PC-3 (cell line): ENCODE results near the gene APOBEC2. TPM values are rescaled to one million over a fixed set of nuclear protein-coding genes. Genes with fewer than 3 reads are reported as not detected.
"Not testable (repeated sequence)": the region's sequence is repeated elsewhere in the genome, so short reads cannot be mapped to it uniquely, and the experiment has no call there.

Experiments used
- ATAC-seq: fragments of 200-7000 bp; cut with Tn5 transposase; 2 replicates; pipeline ENCODE4 v1.9.1; 2020; ENCODE audit warnings: mild to moderate bottlenecking, moderate library complexity
- Bru-seq: library from RNA; stranded (reverse); fragments of 400-500 nt; gene quantifications from one replicate; lab custom pipeline; 2021; lab: Mats Ljungman, UMichigan
- BruChase-seq, 2 experiments: library from RNA; stranded (reverse); fragments of 400-500 nt; gene quantifications; one replicate each; lab custom pipeline; 2021; lab: Mats Ljungman, UMichigan
- BruUV-seq: library from RNA; stranded (reverse); fragments of 400-500 nt; replicated peaks from 2 replicates; lab custom pipeline; 2021; lab: Mats Ljungman, UMichigan
- CTCF ChIA-PET: fragments of 300-600 bp; sonication (Branson Sonifier 250); formaldehyde crosslinking; loops from one replicate; lab custom pipeline; 2022; ENCODE audit warnings: antibody characterized with exemption; lab: Charles Lee
- POLR2A ChIA-PET: fragments of 300-600 bp; sonication (Branson Sonifier 250); formaldehyde crosslinking; loops from one replicate; lab custom pipeline; 2022; ENCODE audit warnings: antibody characterized with exemption; ENCODE audit not compliant: unreplicated experiment; lab: Charles Lee
- DNase-seq: peaks from one replicate; pipeline ENCODE4 v3.0.0-alpha.2; 2015
- H2AFZ ChIP-seq: fragments of 300-600 bp; sonication (generic); 2 replicates; pipeline ENCODE4 v1.6.0; 2016; ENCODE audit warnings: antibody characterized with exemption, low read length
- H3F3A ChIP-seq: fragments of 300-600 bp; sonication (generic); one replicate; pipeline ENCODE4 v1.6.0; 2017; ENCODE audit warnings: antibody characterized with exemption, low read length, control low read depth, mild to moderate bottlenecking; ENCODE audit not compliant: unreplicated experiment
- H3K27ac ChIP-seq: fragments of 300-600 bp; sonication (generic); 2 replicates; pipeline ENCODE4 v1.5.1; 2016; ENCODE audit warnings: mild to moderate bottlenecking, low read length
- H3K27me3 ChIP-seq: fragments of 300-600 bp; sonication (generic); 2 replicates; pipeline ENCODE4 v1.6.1; 2016; ENCODE audit warnings: low read length, mixed read lengths
- H3K36me3 ChIP-seq: fragments of 300-600 bp; sonication (generic); 2 replicates; pipeline ENCODE4 v1.6.1; 2016; ENCODE audit warnings: low read depth, mixed run types, low read length, mixed read lengths
- H3K4me1 ChIP-seq: fragments of 300-600 bp; sonication (generic); 2 replicates; pipeline ENCODE4 v1.5.1; 2016; ENCODE audit warnings: low read length; ENCODE audit not compliant: insufficient read depth
- H3K4me2 ChIP-seq: fragments of 300-600 bp; sonication (generic); 2 replicates; pipeline ENCODE4 v1.6.0; 2016; ENCODE audit warnings: low read length
- H3K4me3 ChIP-seq: fragments of 300-600 bp; sonication (generic); 2 replicates; pipeline ENCODE4 v1.5.1; 2016; ENCODE audit warnings: mild to moderate bottlenecking, low read length, mixed read lengths
- H3K79me2 ChIP-seq: fragments of 300-600 bp; sonication (generic); 2 replicates; pipeline ENCODE4 v1.6.1; 2017; ENCODE audit warnings: low read length, mixed read lengths
- H3K9ac ChIP-seq: fragments of 300-600 bp; sonication (generic); 2 replicates; pipeline ENCODE4 v1.6.0; 2016; ENCODE audit warnings: mild to moderate bottlenecking, low read length
- H3K9me2 ChIP-seq: fragments of 300-600 bp; sonication (generic); replicated peaks from 2 replicates; pipeline ENCODE4 v1.6.1; 2016; ENCODE audit warnings: mixed run types, low read length, mixed read lengths
- H3K9me3 ChIP-seq: fragments of 300-600 bp; sonication (generic); 2 replicates; pipeline ENCODE4 v1.6.1; 2016; ENCODE audit warnings: low read length, mixed read lengths
- H4K20me1 ChIP-seq: fragments of 300-600 bp; sonication (generic); 2 replicates; pipeline ENCODE4 v1.6.1; 2016; ENCODE audit warnings: low read length, mixed read lengths
- EZH2 ChIP-seq: fragments of 300-600 bp; sonication (generic); IDR thresholded peaks from one replicate; pipeline ENCODE4 v1.6.1; 2017; ENCODE audit warnings: antibody characterized with exemption, mild to moderate bottlenecking, low read length; ENCODE audit not compliant: unreplicated experiment
- EZH2phosphoT487 ChIP-seq: fragments of 300-600 bp; sonication (generic); IDR thresholded peaks from 2 replicates; pipeline ENCODE4 v1.6.1; 2018; ENCODE audit warnings: mild to moderate bottlenecking, antibody characterized with exemption, low read length, borderline replicate concordance
- intact Hi-C: fragments of 100-400 bp; cut with micrococcal nuclease; formaldehyde crosslinking; loops from 2 replicates; pipeline ENCODE4 v1.9.0; 2023
- long read RNA-seq: library from polyadenylated mRNA; unstranded; transcript quantifications from one replicate; pipeline ENCODE4 v2.0.0, GENCODE V29; 2021; ENCODE audit not compliant: unreplicated experiment
- total RNA-seq: library from RNA; depleted of rRNA; stranded (reverse); fragments of >200 nt; gene quantifications from 2 replicates; pipeline ENCODE4 v1.2.3, GENCODE V29; 2014; rRNA removed
- TF ChIP-seq, protein P1 (sequence below): fragments of 300-600 bp; sonication (generic); conservative IDR thresholded peaks from 2 replicates; pipeline ENCODE4 v1.5.1; 2017; ENCODE audit warnings: antibody characterized with exemption, low read depth, mild to moderate bottlenecking, low read length

APOBEC2 gene
- total RNA-seq, result not detected in 2 replicates
- Bru-seq, nascent RNA, result not detected
- BruChase-seq, experiment 1, labeled RNA remaining after a 6-hour chase, result not detected
- not detected for BruChase-seq, experiment 2, labeled RNA remaining after a 2-hour chase
- long read RNA-seq, result 0 reads

DNA sequence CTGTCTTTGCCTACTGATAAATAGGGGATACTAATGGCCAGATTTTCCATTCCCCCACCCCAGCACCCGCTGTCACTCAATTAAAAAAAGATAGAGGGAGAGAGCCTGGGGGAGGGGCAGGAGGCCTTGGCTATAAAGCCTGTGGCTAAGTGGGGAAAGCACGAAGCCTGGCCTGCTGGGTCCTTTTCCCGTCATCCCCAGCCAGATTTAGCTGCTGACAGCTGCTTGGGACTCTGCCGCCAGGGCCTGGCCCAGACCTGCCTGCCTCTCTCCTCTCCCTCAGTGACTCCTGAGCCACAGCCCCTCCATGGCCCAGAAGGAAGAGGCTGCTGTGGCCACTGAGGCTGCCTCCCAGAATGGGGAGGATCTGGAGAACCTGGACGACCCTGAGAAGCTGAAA is at the start of gene APOBEC2:
Gene APOBEC2, plus strand, starts transcription at position 162 of the 400 bp plus-strand sequence. Its CDS starts 146 bp downstream, at position 308.
- ATAC-seq, result no peak
- H3F3A ChIP-seq, result no peaks in the 10 kb centered on the region
- H3K9me3 ChIP-seq, result no peaks in the 10 kb centered on the region
- DNase-seq, result no peak
- no peaks in the 10 kb centered on the region for H3K79me2 ChIP-seq
- no peak within 1 kb of the TSS for H3K9ac ChIP-seq
- CTCF ChIA-PET, result no interaction called here
- no peak within 1 kb of the TSS for H3K4me2 ChIP-seq
- H4K20me1 ChIP-seq, result no peaks in the 10 kb centered on the region
- no peaks in the 10 kb centered on the region for H3K4me1 ChIP-seq
- POLR2A ChIA-PET, result no interaction called here
- no peak within 1 kb of the TSS for H3K4me3 ChIP-seq
- no TSS peak for BruUV-seq
- no peak within 1 kb of the TSS for H2AFZ ChIP-seq
- TF ChIP-seq EZH2phosphoT487, result no peak
- TF ChIP-seq EZH2, result no peak
- TF ChIP-seq, protein P1, sequence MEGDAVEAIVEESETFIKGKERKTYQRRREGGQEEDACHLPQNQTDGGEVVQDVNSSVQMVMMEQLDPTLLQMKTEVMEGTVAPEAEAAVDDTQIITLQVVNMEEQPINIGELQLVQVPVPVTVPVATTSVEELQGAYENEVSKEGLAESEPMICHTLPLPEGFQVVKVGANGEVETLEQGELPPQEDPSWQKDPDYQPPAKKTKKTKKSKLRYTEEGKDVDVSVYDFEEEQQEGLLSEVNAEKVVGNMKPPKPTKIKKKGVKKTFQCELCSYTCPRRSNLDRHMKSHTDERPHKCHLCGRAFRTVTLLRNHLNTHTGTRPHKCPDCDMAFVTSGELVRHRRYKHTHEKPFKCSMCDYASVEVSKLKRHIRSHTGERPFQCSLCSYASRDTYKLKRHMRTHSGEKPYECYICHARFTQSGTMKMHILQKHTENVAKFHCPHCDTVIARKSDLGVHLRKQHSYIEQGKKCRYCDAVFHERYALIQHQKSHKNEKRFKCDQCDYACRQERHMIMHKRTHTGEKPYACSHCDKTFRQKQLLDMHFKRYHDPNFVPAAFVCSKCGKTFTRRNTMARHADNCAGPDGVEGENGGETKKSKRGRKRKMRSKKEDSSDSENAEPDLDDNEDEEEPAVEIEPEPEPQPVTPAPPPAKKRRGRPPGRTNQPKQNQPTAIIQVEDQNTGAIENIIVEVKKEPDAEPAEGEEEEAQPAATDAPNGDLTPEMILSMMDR, result no peak
- no peaks in the 10 kb centered on the region for H3K36me3 ChIP-seq
- intact Hi-C loops, result no loop called here
- H3K9me2 ChIP-seq, result no peaks in the 10 kb centered on the region
- H3K27ac ChIP-seq, result no peak within 1 kb of the TSS
- H3K27me3 ChIP-seq, result no peaks in the 10 kb centered on the region

DNA sequence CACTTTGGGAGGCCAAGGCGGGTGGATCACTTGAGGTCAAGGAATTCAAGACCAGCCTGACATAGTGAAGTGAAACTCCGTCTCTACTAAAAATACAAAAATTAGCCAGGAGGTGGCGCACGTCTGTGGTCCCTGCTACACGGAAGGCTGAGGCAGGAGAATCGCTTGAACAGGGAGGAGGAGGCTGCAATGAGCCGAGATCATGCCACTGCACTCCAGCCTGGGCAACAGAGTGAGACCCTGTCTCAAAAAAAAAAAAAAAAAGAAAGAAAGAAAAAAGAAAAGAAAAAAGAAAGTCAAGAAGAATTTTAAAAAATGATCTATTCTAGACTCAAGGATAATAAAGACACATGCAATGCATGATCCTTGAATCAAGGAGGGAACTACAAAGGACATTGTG is 46.8 kb upstream of the APOBEC2 start:
- CTCF ChIA-PET, H3F3A ChIP-seq, H3K4me2 ChIP-seq, H3K4me1 ChIP-seq, H3K79me2 ChIP-seq, H4K20me1 ChIP-seq, H3K4me3 ChIP-seq, H3K9me3 ChIP-seq, H3K27me3 ChIP-seq, H3K9ac ChIP-seq, POLR2A ChIA-PET, H3K36me3 ChIP-seq, BruUV-seq, H2AFZ ChIP-seq, H3K27ac ChIP-seq, H3K9me2 ChIP-seq: not testable (repeated sequence)
- intact Hi-C loops, result loop anchor here (1.0 kb wide), 4 partner anchors 22 to 111 kb away; no protein-coding TSS in a partner anchor
- TF ChIP-seq, protein P1, result peak; percentile 69
- peak; percentile 80 for DNase-seq
- peak; percentile 89 for ATAC-seq

DNA sequence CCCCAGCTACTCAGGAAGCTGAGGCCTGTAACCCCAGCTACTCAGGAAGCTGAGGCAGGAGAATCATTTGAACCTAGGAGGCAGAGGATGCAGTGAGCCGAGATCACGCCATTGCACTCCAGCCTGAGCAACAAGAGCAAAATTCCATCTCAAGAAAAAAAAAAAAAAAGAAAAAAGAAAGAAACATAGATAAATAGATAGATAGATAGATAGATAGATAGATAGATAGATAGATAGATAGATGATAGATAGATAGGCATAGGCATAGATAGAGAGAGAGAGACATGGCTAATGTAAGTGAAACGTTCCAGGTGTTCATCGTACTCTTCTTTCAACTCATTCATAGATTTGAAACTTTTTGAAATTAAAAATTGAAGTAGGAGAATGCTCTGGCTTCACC is 46.0 kb upstream of the APOBEC2 start:
- DNase-seq, H3K27me3 ChIP-seq, H3K4me3 ChIP-seq, H3K4me1 ChIP-seq, BruUV-seq, H2AFZ ChIP-seq, H3K4me2 ChIP-seq, CTCF ChIA-PET, H3K9me2 ChIP-seq, ATAC-seq, H4K20me1 ChIP-seq, H3F3A ChIP-seq, H3K27ac ChIP-seq, H3K9me3 ChIP-seq, H3K79me2 ChIP-seq, H3K9ac ChIP-seq, POLR2A ChIA-PET, H3K36me3 ChIP-seq: not testable (repeated sequence)
- intact Hi-C loops, result loop anchor here (1.0 kb wide), 4 partner anchors 21 to 112 kb away; no protein-coding TSS in a partner anchor
